Body of pancreas (tissue), 4 donors: Measurements from ENCODE around the gene ANO4.

Source experiments
- CTCF ChIP-seq, 7 experiments: fragments of 450-650 bp in 4 of 7; fragments of 200-600 bp in 3 of 7; sonication (generic) in 3 of 7; IDR thresholded peaks; one replicate each; pipeline ENCODE4 v1.5.1; 2016 to 2019; ENCODE audit warnings: antibody characterized with exemption in 7 of 7
- POLR2A ChIP-seq, 3 donors: fragments of 450-650 bp; IDR thresholded peaks; one replicate each; pipeline ENCODE4 v1.6.1; 2016; ENCODE audit warnings: antibody characterized with exemption in 3 of 3, mild to moderate bottlenecking in 2 of 3

GRCh38 chr12:101074940-101075680 lies 280.5 kb downstream of the ANO4 start:
- no peak for TF ChIP-seq POLR2A (IDR thresholded peaks at IDR 0.05)
- no peak for TF ChIP-seq CTCF (IDR thresholded peaks at IDR 0.05)
